Heart right ventricle (tissue), 16 donors: Measurements from ENCODE around the gene SLC1A7. TPM values are rescaled to one million over a fixed set of nuclear protein-coding genes. Genes with fewer than 3 reads are reported as not detected.

Experiments
- ATAC-seq, 8 donors: fragments of 200-7000 bp; cut with Tn5 transposase; one replicate each; pipeline ENCODE4 v1.9.1; 2020; ENCODE audit warnings: mild to moderate bottlenecking in 8 of 8, moderate library complexity in 8 of 8, moderate number of reproducible peaks in 1 of 8
- DNase-seq, 2 donors: peaks; one replicate each; pipeline ENCODE4 v3.0.0-alpha.2; 2020
- H3K27ac ChIP-seq, 10 donors: fragments of 200-600 bp; sonication (generic) in 2 of 10; one replicate each; pipeline versions ENCODE4 v1.5.0 to v1.8.0; 2020 to 2022; ENCODE audit warnings: mild to moderate bottlenecking in 3 of 10
- H3K27me3 ChIP-seq, 7 donors: fragments of 200-600 bp; one replicate each; pipeline ENCODE4 v1.8.0; 2021 to 2022; ENCODE audit warnings: mild to moderate bottlenecking in 2 of 7
- H3K36me3 ChIP-seq, 9 donors: fragments of 200-600 bp; sonication (generic) in 1 of 9; one replicate each; pipeline versions ENCODE4 v1.5.0 to v1.8.0; 2020 to 2022; ENCODE audit warnings: mild to moderate bottlenecking in 2 of 9
- H3K4me1 ChIP-seq, 9 donors: fragments of 200-600 bp; sonication (generic) in 1 of 9; one replicate each; pipeline versions ENCODE4 v1.5.0 to v1.8.0; 2020 to 2022; ENCODE audit warnings: mild to moderate bottlenecking in 4 of 9
- H3K4me3 ChIP-seq, 10 donors: fragments of 200-600 bp; sonication (generic) in 2 of 10; one replicate each; pipeline versions ENCODE4 v1.5.0 to v1.8.0; 2020 to 2022; ENCODE audit warnings: mild to moderate bottlenecking in 7 of 10, moderate library complexity in 2 of 10
- H3K9me3 ChIP-seq, 11 donors: fragments of 200-600 bp in 10 of 11; sonication (generic) in 2 of 11; one replicate each; pipeline versions ENCODE4 v1.5.0 to v1.8.0; 2013 to 2022; ENCODE audit warnings: mild to moderate bottlenecking in 2 of 11, control low read depth in 1 of 11, moderate library complexity in 1 of 11
- WGBS, 2 donors: extraction: QIAGEN DNeasy Blood & Tissue Kit; methylation state at CpG; one replicate each; pipeline ENCODE4 v1.1.7; 2013; ENCODE audit warnings: inconsistent platforms in 1 of 2; 5-methylcytosine and 5-hydroxymethylcytosine counted together
- intact Hi-C, 10 donors: fragments of 100-400 bp; cut with DNase I; formaldehyde crosslinking; loops; one replicate each; pipeline versions ENCODE4 v1.11.1 to v1.14.2; 2022
- polyA plus RNA-seq, 2 donors: library from polyadenylated mRNA; stranded (reverse); fragments of 200-250 nt; gene quantifications; one replicate each; pipeline ENCODE4 v1.2.3, GENCODE V29; 2013
- total RNA-seq, 10 donors: library from RNA; stranded (reverse); fragmentation: NEBNext Ultra II Directional in 3 of 10; extraction: Animal tissue kit (Norgen Biotek cat#: 25700) in 3 of 10; gene quantifications; one replicate each; pipeline versions ENCODE4 v1.2.1 to v1.2.4, GENCODE V29; 2021 to 2023
- TF ChIP-seq, protein P1 (sequence below), 9 donors: fragments of 200-600 bp; sonication (generic) in 2 of 9; IDR thresholded peaks; one replicate each; pipeline versions ENCODE4 v1.5.0 to v1.8.0; 2021 to 2022; ENCODE audit warnings: antibody characterized with exemption in 9 of 9, mild to moderate bottlenecking in 5 of 9, moderate library complexity in 1 of 9
- donor health status: Arrhythmogenic right ventricular cardiomyopathy.
- donor health status: ischemic (EF 13 %, LVEDD 7.1; RV severe dilation, severe dysfunction).
- donor health status: healthy with polysubstance abuse.
- donor health status: DM: no; HTN: yes; CAD: no.
- donor health status: DM: no; HTN: no; CAD: no.
- donor health status: ischemic (EF 25% LVEDD 6.9; RV normal size, moderate dysfunction).
- donor health status: ischemic (EF 25% LVEDD 5.7; RV mildly dilated, moderate dysfunction).
- donor health status: healthy.
- donor health status: DM: yes; HTN: yes; CAD: no.
- donor health status: Ischemic cardiomyopathy.
- donor health status: ischemic (EF 35%, LVEDD 5.7; RV mildly dilated, moderate dysfunction).
- donor health status: nonischemic (EF 11% LVEDD 7.7; RV severe dilation, severe dysfunction).
- donor health status: DM: yes; HTN: yes; CAD: no.
- donor health status: PGD.
- donor health status: ischemic (EF 29% LVEDD 5.4; RV normal size, mild dysfunction).
- donor health status: nonischemic (EF 23%, LVEDD 6.1; RV moderate dilation, normal function).

The SLC1A7 gene
- total and polyA plus RNA-seq, 12 donors: 0.04 to 2.0 (median 0.42) TPM

DNA sequence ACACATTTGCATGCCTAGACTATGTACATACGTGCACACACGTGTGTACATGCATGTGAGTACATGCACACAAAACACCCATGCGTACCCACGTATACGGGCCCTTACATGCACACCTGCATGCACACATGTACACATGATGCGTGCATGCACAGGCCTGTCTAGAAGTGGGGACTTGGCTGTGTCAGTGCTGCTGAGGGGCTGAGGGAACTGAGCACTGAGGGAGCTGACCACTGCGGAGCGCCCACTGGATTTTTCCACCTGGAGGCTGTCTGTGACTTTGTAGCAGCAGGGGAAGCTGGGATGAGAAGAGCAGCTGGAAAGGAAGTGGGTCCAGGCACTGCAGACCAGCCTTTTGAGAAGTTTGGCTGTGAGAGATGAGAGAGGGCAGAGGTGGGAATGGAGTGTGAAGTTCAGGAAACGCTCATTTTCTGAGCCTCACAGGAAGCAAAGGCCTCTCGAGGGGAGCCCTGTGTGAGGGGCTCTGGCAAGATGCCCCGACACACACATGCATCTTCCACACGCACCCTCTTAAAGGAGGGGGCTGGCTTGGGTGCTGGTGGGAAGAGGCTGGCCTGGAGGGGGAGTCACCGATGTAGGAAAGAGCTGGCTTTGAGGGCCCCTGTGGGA is 59.5 kb downstream of the SLC1A7 start:
- no peaks in the 10 kb centered on the region for H3K27me3 ChIP-seq
- H3K27ac ChIP-seq: no peak overlapping the region
- ATAC-seq: no peak
- intact Hi-C loops: no loop called here
- WGBS, 2 donors: 73 to 82% methylated on average over 13 of the region's 13 CpGs
- H3K4me1 ChIP-seq: peaks cover 0 to 26% (median 4%) of the 10 kb centered on the region in 9 donors
- DNase-seq: no peak
- H3K4me3 ChIP-seq: no peak overlapping the region
- no peaks in the 10 kb centered on the region for H3K9me3 ChIP-seq
- H3K36me3 ChIP-seq: peaks cover 0 to 58% (median 0%) of the 10 kb centered on the region in 9 donors
- TF ChIP-seq, protein P1, sequence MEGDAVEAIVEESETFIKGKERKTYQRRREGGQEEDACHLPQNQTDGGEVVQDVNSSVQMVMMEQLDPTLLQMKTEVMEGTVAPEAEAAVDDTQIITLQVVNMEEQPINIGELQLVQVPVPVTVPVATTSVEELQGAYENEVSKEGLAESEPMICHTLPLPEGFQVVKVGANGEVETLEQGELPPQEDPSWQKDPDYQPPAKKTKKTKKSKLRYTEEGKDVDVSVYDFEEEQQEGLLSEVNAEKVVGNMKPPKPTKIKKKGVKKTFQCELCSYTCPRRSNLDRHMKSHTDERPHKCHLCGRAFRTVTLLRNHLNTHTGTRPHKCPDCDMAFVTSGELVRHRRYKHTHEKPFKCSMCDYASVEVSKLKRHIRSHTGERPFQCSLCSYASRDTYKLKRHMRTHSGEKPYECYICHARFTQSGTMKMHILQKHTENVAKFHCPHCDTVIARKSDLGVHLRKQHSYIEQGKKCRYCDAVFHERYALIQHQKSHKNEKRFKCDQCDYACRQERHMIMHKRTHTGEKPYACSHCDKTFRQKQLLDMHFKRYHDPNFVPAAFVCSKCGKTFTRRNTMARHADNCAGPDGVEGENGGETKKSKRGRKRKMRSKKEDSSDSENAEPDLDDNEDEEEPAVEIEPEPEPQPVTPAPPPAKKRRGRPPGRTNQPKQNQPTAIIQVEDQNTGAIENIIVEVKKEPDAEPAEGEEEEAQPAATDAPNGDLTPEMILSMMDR (IDR thresholded peaks at IDR 0.05): no peak

DNA sequence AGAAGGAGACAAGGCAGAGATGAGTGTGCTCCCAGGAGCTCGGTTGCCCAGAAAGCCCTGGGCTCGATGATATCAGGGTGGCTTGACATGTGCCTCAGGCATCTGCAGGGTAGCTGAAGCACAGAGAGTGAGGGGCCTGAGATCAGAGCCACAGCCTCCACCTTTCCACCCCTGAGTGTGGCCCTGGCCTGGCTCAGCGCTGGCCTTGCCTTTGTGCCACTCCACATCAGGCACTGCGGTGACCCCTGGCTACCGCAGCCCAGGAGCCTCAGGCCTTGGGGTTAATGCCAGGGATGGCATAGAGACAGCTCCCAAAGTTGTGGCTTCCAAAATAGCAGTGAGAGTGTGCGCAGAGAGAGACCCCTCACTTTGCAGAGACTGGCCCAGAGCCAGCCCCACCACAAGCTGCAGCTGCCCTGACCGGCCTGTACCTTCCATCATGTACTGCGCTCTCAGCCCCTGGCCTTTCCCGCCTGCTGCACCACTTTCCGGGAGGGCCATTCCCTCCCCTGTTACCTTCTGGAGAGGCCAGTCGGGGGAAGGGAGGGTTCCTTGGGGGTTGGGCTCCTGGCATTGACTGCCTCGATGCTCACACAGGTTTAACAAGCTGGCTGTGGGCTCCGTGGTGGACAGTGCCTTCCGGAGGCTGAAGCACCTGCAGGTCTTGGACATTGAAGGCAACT is 60.9 kb downstream of the SLC1A7 start:
- no peak overlapping the region for H3K27ac ChIP-seq
- no peaks in the 10 kb centered on the region for H3K9me3 ChIP-seq
- peaks cover 0 to 18% (median 0%) of the 10 kb centered on the region in 9 donors for H3K4me1 ChIP-seq
- no peak for DNase-seq
- WGBS, 2 donors: 82 to 84% methylated on average over 14 of the region's 14 CpGs
- no peak for ATAC-seq
- intact Hi-C loops: no loop called here
- no peak overlapping the region for H3K4me3 ChIP-seq
- H3K27me3 ChIP-seq: no peaks in the 10 kb centered on the region
- peaks cover 0 to 67% (median 0%) of the 10 kb centered on the region in 9 donors for H3K36me3 ChIP-seq
- TF ChIP-seq, protein P1 (IDR thresholded peaks at IDR 0.05): no peak

DNA sequence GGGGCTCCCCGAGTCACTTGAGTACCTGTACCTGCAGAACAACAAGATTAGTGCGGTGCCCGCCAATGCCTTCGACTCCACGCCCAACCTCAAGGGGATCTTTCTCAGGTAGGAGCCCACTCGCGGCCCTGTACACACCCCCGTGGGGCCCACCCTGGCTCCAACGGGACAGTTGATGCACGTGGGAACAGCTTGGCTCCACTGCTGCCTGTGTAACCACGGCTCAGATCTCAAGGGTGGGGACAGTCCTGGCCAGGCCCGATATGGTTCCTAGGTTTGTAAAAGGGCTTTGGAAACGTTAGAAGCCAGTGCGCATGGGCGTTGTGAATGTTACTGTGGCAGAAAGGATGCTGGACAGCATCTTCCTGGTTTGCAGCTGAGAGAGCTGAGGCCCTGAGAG is 61.7 kb downstream of the SLC1A7 start:
- no peaks in the 10 kb centered on the region for H3K27me3 ChIP-seq
- no peak for ATAC-seq
- H3K27ac ChIP-seq: no peak overlapping the region
- peaks cover 0 to 67% (median 0%) of the 10 kb centered on the region in 9 donors for H3K36me3 ChIP-seq
- intact Hi-C loops: no loop called here
- no peak overlapping the region for H3K4me3 ChIP-seq
- H3K4me1 ChIP-seq: peaks cover 0 to 12% (median 0%) of the 10 kb centered on the region in 9 donors
- 88% methylated on average over 15 of the region's 15 CpGs for WGBS, 2 donors
- TF ChIP-seq, protein P1 (IDR thresholded peaks at IDR 0.05): no peak
- H3K9me3 ChIP-seq: no peaks in the 10 kb centered on the region
- peak in 1 of 2 donors; percentile 4 for DNase-seq

DNA sequence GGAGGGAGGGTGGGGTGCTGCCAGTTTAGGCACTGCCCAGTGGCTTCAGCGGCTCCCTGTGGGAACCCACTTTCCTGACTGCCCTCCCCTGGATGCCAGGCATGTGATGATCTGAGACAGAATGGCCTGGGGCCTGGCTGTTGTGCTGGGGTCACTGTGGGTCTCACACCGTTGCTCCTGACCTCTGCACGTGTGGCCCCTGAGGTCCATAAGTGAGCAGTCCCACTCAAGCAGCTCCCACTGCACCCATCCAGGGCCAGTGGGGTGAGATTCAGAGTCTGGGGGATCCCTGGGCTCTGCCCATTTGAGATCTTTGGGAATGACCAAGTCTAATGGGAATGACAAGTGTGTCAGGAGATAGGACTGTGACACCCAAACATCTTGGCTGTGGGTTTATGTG is 62.4 kb downstream of the SLC1A7 start:
- intact Hi-C loops: no loop called here
- Histone ChIP-seq H3K36me3 (peaks cover 0 to 64% (median 0%) of the 10 kb centered on the region in 9 donors), H3K9me3 (no peaks in the 10 kb centered on the region), H3K4me1 (peaks cover 0 to 9% (median 0%) of the 10 kb centered on the region in 9 donors), H3K27ac (no peak overlapping the region), H3K27me3 (no peaks in the 10 kb centered on the region), H3K4me3 (no peak overlapping the region)
- TF ChIP-seq, protein P1 (IDR thresholded peaks at IDR 0.05): no peak
- 58 to 91% methylated on average over 3 of the region's 3 CpGs for WGBS, 2 donors
- DNase-seq: peak in 1 of 2 donors; percentile 2
- ATAC-seq: no peak
